PC-3 (cell line): ENCODE data around the gene S100A5.
"Not testable (repeated sequence)": the region's sequence is repeated elsewhere in the genome, so short reads cannot be mapped to it uniquely, and the experiment has no call there.

Experiments
- EZH2 ChIP-seq: fragments of 300-600 bp; sonication (generic); IDR thresholded peaks from one replicate; pipeline ENCODE4 v1.6.1; 2017; ENCODE audit warnings: antibody characterized with exemption, mild to moderate bottlenecking, low read length; ENCODE audit not compliant: unreplicated experiment
- EZH2phosphoT487 ChIP-seq: fragments of 300-600 bp; sonication (generic); IDR thresholded peaks from 2 replicates; pipeline ENCODE4 v1.6.1; 2018; ENCODE audit warnings: mild to moderate bottlenecking, antibody characterized with exemption, low read length, borderline replicate concordance
- TF ChIP-seq, protein P1 (sequence below): fragments of 300-600 bp; sonication (generic); conservative IDR thresholded peaks from 2 replicates; pipeline ENCODE4 v1.5.1; 2017; ENCODE audit warnings: antibody characterized with exemption, low read depth, mild to moderate bottlenecking, low read length

DNA sequence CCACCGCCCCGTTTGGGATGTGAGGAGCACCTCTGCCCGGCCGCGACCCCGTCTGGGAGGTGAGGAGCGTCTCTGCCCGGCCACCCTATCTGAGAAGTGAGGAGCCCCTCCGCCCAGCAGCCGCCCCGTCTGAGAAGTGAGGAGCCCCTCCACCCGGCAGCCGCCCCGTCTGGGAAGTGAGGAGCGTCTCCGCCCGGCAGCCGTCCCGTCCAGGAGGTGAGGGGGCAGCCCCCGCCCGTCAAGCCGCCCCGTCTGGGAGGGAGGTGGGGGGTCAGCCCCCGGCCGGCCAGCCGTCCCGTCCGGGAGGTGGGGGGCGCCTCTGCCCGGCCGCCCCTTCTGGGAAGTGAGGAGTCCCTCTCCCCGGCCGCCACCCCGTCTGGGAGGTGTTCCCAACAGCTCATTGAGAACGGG, 34.4 kb upstream of the S100A5 start:
- not testable (repeated sequence) for TF ChIP-seq EZH2, EZH2phosphoT487
- TF ChIP-seq, protein P1, sequence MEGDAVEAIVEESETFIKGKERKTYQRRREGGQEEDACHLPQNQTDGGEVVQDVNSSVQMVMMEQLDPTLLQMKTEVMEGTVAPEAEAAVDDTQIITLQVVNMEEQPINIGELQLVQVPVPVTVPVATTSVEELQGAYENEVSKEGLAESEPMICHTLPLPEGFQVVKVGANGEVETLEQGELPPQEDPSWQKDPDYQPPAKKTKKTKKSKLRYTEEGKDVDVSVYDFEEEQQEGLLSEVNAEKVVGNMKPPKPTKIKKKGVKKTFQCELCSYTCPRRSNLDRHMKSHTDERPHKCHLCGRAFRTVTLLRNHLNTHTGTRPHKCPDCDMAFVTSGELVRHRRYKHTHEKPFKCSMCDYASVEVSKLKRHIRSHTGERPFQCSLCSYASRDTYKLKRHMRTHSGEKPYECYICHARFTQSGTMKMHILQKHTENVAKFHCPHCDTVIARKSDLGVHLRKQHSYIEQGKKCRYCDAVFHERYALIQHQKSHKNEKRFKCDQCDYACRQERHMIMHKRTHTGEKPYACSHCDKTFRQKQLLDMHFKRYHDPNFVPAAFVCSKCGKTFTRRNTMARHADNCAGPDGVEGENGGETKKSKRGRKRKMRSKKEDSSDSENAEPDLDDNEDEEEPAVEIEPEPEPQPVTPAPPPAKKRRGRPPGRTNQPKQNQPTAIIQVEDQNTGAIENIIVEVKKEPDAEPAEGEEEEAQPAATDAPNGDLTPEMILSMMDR, result not testable (repeated sequence)
